Activated effector memory CD4-positive, alpha-beta T cell treated with anti-CD3 and anti-CD28 coated beads, Interleukin-2, amount 50 U/mL, for 16 hours (primary cell): ENCODE results near the gene DHRS2.
"Not testable (repeated sequence)": the region's sequence is repeated elsewhere in the genome, so short reads cannot be mapped to it uniquely, and the experiment has no call there.

Source experiments
- DNase-seq: peaks from one replicate; pipeline ENCODE4 v3.0.0-alpha.2; 2020

Gene DHRS2

DNA sequence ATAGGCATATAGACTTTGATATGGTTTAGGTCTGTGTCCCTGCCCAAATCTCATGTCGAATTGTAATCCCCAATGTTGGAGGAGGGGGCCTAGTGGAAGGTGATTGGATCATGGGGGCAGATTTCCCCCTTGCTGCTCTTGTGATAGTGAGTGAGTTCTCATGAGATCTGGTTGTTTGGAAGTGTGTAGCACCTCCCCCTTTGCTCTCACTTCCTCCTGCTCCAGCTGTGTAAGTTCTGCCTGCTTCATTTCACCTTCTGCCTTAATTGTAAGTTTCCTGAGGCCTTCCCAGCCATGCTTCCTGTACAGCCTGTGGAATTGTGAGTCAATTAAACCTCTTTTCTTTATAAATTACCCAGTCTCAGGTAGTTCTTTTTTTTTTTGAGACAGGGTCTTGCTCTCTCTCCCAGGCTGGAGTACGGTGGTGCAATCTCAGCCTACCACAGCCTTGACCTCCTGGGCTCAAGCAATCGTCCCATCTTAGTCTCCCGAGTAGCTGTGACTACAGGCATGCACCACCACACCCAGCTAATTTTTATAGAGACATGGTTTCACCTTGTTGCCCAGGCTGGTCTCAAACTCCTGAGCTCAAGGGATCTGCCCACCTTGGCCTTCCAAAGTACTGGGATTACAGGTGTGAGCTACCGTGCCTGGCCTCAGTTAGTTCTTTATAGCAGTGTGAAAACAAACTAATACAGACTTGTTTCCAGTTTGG, 1.3 kb upstream of the DHRS2 start:
- DNase-seq: not testable (repeated sequence)

DNA sequence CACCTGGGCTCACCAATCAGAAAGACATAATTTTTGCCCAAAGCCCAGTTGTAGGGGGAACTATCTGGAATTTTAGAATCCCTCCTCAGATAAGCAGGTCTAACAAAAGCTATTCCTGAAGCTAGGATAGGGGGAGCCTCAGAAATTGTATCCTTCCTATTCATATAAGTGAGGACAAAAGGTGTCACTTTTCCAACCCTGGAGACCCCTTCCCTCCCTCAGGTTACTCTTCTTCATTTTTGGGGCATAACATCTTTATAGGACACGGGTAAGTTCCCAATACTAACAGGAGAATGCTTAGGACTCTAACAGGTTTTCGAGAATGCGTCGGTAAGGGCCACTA, 1.1 kb downstream of the DHRS2 start:
- DNase-seq: not testable (repeated sequence)

DNA sequence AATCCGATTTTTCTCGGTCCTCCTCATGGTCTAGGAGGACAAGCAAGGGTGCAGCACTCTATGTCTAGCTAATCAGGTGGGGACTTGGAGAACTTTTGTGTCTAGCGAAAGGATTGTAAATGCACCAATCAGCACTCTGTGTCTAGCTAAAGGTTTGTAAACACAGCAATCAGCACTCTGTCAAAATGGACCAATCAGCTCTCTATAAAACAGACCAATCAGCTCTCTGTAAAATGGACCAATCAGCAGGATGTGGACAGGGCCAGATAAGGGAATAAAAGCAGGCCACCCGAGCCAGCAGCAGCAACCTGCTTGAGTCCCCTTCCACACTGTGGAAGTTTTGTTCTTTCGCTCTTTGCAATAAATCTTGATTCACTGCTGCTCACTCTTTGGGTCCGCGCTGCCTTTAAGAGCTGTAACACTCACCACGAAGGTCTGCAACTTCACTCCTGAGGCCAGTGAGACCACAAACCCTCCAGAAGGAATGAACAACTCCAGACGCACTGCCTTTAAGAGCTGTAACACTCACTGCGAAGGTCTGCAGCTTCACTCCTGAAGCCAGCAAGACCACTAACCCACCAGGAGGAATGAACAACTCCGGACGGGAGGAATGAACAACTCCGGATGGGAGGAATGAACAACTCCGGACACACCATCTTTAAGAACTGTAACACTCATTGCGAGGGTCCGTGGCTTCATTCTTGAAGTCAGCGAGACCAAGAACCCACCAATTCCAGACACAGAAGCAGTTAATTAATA, 1.7 kb downstream of the DHRS2 start:
- DNase-seq: not testable (repeated sequence)

DNA sequence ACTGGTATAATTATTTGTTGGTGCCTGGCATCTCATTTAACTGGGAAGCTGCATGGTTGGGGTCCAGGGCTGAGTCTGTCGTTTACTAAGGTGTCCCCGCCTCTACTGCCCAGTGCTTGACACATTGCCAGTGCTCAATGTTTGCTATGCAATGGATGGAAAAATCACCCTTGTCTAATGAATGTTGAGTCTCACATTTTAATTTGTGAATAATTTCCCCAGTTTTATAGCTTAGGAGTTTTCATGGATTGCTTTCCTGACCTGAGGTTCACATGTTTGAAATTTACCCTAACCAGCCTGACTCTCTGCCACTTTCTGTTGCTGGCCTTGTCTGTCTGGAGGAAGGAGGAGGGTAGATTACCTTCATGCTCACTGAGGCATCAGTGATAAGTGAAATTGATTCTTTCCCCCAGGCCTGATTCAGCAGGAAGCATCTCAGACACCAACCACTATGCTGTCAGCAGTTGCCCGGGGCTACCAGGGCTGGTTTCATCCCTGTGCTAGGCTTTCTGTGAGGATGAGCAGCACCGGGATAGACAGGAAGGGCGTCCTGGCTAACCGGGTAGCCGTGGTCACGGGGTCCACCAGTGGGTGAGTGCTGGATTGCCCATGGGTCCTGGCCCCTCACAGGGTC, 2.4 kb downstream of the DHRS2 start:
- no peak for DNase-seq

DNA sequence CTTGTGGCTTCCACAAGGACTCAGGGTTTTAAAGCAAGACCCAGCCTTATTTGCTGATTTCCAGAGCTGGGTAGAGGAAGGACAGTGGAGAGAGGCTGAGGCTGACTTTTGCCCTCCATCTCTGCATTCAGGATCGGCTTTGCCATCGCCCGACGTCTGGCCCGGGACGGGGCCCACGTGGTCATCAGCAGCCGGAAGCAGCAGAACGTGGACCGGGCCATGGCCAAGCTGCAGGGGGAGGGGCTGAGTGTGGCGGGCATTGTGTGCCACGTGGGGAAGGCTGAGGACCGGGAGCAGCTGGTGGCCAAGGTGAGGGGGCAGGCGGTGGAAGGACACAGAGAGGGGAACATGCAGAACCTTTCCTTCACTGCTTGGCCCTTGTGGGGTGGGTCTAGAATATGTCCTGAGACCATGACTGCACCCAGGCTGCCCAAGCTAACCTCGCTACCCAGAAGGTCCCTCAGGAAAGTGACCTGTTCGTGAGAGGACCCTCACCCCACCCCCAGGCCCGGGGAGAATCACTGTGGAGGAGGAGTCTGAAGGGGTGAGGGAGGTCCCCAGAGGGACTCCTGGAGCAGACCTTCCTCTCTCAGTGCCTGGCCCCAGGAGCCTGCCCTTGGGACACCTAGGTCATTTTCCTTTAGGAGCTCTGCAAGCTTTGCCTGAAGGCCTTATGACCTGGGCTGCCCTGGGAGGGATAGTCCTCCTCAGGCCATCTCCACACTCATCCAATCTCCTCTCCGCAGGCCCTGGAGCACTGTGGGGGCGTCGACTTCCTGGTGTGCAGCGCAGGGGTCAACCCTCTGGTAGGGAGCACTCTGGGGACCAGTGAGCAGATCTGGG, 3.1 kb downstream of the DHRS2 start:
- no peak for DNase-seq

DNA sequence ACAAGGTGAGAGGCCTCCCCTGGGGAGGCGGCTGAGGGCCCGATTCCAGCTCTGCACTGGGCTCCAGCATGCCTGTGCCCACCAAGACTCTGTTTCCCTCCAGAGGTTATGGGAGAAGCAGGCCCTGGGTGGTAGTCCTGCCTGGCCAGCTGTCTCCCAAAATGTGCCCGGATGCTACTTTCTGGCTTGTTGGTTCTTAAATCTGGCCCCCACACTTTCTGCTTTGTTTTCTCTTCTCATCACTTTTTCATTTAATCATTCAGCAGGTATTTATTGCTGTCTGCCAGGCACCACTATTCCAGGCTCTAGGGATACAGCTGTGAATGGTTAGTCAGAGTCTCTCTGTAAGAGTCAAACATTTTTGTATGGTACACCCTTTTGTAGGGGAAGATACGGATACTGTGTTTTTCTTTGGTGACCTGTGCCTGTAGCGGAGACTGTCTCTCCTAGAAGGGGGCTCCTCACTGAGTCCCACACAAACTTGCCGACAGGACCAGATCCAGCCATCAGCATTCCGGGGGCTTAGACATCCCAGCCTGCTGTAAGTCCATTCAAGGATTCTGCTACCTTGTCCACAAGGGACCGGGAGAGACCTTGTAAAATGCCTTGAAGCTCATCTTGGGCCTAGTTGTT, 3.8 kb downstream of the DHRS2 start:
- DNase-seq: no peak

DNA sequence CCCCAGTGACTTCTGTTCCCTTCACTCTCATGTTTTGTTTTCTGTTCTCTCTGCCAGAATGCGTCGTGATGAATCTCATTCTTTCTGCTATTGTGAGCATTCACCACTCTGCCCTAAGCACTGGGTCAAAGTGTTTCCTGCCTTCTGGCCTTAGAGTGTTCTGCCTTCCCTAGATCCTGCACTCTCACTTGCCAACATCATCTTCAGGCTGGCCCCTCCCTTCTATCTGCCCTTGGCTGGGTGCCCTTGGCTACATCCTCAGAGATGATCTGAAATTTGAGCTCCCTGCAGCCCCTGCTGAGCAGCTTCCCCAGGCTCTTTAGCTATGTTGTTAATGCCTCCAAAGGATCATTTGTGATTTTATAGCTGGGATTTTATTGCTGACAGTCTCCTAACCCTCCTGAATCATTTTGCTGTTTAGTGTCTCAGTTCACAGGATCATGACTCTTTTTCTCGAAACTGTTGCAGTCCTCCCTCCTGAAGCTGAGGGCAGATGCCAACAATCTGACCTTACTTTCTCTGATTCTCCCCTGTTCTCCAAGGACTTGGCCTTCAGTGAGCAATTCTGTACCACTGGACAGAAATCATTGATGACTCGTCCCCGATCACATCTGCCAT, 4.5 kb downstream of the DHRS2 start:
- DNase-seq: no peak

DNA sequence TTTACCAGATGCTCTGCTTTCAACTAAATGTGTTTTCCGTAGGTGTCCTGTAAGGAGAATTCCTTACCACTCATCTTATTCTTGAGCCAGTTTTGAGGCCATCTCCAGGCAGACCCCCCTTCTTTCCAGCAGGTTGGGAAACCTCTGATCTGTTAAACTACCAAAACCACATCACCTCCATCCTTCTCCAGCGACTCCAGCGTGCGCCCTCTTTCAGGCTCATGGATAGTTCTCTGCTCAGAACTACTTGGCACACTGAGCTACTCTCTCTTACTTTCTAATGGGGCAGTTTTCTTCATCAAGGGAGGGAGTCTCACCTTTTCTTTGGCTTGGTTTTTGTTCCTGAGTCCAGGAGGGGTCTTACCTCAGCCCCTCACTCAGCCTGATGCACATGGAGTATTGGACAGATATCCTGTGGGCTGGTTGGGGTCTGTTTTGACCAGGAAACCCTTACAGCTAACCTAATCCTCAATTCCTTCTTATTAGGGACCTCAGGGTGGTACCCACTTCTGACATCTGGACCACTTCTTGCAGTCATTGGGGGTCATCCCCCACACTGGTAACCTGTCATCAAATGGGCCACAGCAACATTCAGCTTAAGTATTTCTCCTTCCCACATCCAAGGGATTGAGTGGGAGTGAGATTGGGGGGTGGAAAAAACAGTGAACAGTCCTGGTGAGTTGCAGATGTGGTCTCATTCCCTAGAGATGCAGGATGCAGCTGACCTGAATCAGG, 5.2 kb downstream of the DHRS2 start:
- no peak for DNase-seq

DNA sequence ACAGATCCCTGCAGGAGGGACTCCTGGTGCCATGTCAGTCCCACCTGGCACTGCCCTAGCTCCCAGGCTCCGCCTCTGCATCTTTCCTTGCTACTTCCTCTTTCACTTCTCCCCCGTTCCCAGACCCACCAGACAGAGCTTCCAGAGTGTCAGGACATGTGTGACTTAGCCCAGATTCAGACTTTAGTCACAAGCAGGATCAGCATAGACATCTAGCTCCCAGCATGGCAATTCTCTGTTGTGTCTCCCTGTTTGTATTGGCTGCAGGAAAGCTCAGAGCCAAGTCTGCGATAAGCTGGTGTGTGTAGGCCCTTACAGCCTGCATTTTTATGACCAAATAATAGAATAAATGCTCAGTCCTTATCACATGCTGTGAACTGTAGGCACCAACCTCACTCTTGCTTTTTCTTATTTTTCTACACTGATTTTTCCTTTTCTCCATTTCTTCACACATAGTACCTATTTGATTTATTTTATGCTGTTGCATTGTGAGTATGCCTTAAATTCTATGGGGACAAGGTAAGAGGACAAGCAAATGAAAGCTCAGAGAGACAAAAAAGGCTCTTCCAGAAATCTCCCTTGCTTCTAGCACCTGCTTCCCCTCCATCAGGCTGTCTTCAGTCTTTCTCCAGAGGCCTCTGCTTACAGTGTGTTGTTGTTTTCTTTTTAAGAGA, 5.9 kb downstream of the DHRS2 start:
- DNase-seq: no peak

DNA sequence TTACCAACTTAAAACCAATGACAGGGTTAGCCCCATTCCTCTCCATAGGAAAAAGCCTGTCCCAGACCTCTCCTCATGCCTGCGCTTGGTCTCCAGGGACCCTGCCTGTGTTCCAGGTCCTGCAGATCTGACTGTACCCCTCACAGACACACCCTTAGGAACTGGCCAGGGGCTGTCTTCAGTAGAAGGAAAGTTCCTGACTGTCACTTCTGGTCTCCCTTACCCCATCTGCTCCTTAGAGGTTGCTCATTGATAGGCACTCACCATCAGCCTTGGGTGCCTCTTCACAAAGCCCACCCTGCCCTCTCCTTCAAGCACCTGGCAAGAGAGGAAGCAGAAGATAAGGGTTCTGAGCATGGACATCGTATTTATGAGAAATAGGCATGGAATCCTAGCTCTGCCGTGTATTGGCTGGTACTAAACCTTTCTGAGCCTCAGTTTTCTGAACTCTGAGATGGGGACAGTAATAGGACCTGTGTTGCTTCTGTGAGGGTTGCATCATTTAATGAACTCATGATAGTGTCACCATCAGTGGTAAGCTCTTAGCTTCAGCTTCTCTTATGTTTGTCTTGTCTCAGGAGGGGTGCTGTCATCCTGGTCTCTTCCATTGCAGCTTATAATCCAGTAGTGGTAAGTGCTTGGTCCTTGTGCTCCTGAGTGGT, 7.5 kb downstream of the DHRS2 start:
- DNase-seq: no peak

DNA sequence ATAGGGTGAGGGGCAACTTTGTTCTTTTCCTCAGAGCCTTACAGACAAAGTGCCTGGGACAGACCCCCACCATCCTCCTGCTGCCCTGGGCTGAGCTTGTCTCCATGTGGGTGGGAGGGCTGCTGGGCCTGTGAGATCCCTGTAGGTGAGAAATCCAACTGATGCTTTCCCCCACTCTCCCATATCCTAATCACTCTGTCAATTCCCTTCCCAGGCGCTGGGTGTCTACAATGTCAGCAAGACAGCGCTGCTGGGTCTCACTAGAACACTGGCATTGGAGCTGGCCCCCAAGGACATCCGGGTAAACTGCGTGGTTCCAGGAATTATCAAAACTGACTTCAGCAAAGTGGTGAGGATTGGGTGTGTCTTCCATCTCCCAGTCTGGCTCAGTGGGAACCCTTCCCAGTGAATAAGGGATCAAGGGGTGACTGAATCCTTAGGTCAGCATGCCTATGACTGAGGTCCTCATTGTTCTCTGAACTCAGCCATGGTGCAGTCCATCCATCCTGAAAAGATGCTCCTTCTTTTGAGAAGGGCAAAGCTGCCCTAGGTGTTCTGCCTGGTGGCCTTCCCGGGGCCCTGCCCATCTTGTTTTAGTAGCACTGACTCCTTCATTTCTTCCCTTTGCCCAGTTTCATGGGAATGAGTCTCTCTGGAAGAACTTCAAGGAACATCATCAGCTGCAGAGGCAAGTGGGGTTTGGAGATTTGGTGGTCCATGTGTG, 8.2 kb downstream of the DHRS2 start:
- DNase-seq: no peak

DNA sequence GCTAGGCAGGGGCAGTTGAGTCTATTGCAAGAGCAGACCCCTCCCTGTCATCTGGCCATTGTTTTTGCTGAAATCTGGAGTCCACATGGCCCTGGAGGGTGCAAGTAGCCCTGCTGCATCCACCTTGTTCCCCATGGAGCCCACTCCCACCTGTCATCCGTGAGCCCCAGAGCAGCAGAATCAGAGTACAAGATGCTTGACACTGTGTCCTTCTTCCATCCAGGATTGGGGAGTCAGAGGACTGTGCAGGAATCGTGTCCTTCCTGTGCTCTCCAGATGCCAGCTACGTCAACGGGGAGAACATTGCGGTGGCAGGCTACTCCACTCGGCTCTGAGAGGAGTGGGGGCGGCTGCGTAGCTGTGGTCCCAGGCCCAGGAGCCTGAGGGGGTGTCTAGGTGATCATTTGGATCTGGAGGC, 8.8 kb downstream of the DHRS2 start:
- DNase-seq: no peak

DNA sequence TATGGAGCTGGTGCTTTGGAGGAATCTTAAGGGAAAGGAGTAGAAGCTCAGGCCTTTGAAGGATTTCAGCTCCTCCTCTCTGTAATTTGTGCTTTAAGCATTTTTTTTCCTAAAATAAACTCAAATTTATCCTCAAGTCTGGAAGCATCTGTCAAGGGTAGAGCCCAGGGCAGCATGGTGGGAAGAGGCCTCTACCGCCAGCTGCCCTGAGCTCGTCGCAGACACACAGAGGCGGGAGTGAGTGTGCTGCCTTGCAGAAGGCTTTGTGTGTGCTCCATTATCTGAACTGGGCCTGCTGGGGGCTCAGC, 9.3 kb downstream of the DHRS2 start:
- DNase-seq: no peak

DNA sequence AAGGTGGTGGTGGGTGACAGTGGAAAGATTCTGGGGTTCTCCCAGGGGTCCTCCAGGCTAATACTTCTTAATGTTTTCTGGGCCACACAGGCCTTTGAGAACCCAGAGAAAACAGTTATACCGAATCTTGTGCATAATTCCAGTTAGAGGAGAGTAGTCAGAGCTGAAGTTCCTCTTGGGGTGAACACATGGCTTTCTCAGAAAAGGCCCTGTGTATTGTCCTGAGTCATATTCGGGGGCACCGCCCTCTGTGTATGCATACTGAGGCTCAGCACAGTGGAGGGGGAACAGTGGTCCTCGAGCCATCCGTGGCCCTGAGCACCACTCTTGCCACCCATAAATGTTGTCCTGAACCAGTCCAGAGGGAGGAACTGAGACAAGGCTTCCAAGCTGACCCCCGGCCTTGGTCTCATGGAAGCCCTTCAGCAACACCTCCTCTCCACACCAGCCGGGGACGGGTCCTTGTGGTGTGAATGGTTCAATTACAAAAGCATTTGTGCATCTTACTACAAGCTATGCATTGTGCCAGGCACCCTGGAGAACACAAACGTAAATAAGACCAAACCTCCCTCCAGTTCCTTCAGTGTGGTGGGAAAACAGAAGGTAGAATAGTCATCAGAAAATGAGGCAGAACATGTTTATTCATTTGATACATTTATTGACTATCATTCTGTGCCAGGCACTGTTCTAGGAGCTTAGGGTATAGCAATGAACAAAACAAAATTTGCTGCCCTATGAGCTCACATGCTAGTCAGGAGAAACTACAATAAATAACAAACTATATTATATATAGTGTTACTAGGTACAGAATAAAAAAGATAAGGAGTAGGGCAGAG, 9.9 kb downstream of the DHRS2 start:
- no peak for DNase-seq

DNA sequence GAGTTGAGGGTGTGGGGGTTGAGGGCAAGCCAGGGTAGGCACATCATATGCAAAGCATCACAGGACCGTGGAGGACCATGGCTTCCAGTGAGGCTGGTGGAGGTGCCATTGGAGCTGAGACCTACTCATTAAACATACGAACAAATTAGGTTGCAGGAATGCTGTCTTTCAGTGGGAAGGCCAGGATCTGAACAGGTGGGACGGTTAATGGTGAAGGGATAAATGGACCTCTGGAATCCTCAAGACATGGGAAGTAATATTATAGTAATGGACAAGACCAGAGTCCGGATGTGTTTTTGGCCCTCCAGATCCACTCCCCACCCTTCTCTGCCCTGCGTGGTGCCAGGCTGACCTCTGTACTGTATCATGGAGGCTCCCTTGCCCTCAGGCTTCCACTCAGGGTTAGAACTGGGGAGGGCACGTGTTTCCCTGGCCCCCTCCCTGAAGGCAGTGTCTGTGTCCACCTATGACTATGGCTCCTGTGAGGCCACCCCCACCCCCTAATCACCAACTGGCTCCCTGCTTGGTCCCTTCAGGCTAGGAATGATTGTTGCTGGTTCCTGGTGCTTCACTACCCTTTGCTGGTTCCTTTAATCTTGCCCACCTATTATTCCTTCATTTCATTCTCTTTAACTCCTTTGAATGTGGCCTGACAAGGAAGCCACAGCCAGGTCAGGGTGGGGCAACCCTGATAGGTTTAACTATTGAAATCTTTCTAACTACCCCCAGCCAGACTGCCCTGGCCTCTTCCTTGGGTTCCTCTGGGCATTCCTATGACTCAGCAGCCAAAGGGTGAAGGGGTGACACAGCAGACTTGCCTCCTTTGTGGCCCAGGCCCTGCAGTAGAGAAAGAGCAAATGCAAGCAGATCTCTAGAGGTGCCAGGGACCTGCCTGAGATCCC, 10.7 kb downstream of the DHRS2 start:
- DNase-seq: no peak

DNA sequence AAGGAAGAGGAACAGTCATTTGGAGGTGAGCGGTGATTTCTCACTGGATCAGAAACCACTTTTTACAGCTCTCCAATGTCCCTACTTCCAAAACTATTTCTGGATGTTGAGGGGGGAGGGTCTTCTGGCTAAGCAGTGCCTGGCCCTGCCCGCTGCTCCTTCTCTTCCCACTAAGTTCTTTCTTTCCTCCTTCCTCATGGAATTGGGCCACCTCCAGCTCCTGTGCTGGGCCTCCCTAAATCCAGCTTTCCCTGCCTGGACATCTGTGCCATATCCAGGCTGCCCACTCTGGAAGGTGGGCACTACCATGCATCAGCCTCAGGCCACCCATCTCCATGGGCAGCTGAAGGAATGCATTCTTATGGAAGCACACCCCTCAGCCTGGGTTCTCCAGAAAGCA, 11.5 kb downstream of the DHRS2 start:
- DNase-seq: no peak

DNA sequence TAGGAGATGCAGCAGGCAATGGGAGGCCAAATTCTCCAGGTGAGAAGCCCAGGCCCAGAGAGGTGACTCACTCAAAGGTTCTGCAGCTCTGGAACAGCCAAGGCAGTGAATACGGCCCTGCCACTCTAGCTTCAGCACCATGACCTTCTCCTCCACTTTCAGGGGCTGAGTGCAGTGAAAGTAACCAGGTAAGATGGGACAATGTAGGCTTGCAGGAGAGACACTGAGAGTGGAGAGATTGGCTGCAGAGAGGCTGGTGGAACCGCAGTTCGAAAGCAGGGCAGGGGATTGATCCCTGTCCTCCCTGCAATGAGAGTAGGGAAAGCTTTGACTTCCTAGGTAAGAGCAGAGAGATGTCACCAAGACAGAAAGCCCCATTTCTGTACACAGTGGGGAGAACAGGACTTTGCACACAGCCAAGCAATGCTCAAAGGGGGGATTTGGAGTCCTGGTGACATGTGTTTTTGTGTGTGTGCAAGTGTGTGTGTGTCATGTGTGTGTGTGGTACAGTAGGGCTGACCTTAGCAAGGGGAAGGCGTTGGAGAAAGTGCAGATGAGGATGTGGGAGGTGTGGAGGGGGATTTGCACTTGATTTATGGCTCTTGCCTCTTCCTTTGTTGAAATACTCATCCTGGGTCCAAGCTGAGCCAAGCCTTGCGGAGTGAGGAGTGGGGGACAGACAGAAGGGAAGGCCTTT, 12.7 kb downstream of the DHRS2 start:
- no peak for DNase-seq
